Hematopoietic multipotent progenitor cell (in vitro differentiated cells): ENCODE measurements around the gene KLF4. TPM values are rescaled to one million over a fixed set of nuclear protein-coding genes. Genes with fewer than 3 reads are reported as not detected.

Experiments
- DNase-seq, 3 donors: peaks; one replicate each; pipeline ENCODE4 v3.0.0-alpha.2; 2011 to 2015; ENCODE audit warnings: low read depth in 2 of 3, low spot score in 2 of 3
- small RNA-seq: library from RNA; depleted of rRNA; stranded (forward); fragments of <200 nt; gene quantifications from one replicate; pipeline ENCODE3, GENCODE V24; 2012
- total RNA-seq: library from RNA; depleted of rRNA; stranded (reverse); fragments of >200 nt; gene quantifications from one replicate; pipeline ENCODE4 v1.2.3, GENCODE V29; 2012

Gene KLF4
- total RNA-seq, 1 donor = 26.7 TPM

DNA sequence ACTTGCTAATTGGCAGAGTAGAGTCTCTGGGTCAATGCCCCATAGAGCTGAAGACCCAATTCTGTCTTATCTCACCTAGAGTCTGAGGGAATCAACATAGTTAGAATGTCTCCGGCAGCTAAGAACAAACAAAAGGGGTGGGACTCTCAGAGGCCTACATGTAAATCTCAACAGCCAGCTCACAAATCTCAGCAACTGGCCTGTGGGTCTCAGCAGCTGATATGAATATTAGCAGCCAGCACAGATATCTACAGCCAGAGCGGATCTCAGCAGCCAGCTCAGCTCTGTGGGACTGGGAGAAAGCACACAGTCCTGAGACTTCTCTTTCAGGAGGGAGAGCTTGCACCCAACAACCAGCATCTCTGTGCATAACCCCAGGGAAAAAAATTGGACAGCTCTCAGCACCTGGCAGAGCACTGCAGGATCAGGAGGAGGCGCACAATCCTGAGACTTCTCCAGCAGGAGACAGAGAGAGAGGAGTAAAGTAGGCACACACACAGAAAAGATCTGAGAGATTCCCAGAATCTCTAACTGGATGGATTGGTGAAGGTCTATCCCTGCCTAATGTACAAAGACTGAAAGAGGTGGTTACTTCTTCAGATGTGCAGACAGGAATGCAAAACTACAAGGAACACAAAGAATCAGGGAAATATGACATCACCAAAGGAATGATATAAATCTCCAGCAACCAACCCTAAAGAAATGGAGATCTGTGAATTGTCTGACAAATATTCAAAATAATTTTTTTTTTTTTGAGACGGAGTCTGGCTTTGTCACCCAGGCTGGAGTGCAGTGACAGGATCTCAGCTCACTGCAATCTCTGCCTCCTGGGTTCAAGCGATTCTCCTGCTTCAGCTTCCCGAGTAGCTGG, 29.2 kb downstream of the KLF4 start:
- DNase-seq = no peak

DNA sequence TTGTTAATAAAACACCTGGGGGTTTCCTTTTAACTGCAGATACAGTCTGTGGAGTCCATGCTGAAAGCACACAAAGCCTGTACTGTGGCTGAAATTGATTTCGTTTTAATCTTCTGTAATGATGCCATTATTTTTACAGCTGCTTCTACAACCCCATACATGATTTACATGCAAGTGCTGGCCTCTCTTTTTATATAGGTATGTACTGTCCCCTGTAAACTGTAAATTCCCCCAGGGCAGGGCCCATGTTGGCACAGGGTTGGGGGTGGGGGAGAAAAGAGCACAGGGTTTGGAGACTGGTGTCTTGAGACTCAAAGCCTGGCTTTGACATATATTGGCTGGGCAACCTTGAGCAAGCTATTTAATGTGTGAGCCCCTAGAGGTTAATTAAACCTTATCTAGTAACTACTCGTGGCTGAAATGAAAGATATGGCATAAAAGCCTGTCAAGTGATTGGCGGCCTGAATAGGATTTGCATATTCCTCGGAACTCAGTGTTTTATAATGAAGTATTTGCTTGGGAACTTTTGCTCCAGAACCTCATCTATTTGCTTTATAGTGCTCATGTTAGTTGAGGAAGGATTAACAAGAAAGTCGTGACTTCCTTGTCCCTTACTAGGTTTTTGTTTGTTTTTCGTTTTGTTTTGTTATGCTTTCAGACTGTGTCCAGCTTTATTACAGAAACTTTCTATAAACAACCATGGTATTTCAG, 34.0 kb downstream of the KLF4 start:
- DNase-seq = no peak

DNA sequence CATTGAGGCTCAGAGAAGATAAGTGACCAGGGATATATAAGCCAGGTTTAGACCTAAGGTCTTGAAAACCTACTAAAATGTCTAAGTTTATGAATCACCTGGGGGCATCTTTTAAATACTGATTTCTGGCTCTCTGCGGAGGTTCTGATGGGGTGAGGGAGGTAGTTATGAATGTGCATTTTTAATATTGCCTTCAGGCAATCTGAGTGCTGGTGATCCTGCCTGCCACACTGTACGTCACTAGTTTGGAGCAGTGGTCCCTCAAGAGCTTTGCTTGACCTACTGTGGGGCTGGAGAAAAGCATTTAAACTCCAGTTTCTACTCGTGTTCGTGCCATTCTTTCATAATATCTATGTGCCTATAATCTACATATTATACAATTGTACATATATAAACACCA, 36.1 kb downstream of the KLF4 start:
- DNase-seq = no peak

DNA sequence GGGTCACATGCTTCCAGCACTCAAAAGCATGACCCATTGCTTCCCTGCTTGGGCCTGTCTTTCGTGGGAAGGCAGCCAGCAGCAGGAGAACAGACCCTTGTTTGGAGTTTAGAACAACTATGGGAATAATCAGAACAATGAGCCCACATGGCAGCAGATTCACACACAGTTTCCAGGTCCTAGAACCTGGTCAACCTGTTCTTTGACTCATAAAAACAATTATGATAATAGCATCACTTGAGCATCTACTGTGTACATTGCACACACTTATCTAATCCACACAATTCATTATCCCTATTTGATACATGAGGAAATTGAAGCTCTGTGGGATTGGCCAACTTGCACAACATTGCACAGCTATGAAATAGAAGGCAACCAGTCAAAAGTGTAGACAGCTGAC, 41.7 kb downstream of the KLF4 start:
- no peak for DNase-seq

DNA sequence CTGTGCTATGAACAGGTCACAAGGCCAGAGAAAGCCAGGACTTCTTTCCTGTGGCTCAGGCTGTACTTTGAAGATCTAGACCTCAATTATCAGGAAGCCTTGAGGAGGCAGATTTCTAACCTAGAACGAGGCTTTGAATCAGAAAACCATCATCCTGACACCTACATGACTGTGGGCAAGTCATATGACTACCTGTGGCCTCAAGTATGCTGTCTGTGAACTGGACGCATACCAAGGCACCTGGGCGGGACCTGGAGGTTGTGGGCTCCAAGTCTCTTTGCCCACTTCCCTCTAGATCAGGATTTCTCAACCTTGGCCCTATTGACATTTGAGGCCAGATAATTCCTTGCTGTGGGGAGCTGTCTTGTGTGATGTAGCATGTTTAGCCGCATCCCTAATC, 42.5 kb downstream of the KLF4 start:
- no peak for DNase-seq

DNA sequence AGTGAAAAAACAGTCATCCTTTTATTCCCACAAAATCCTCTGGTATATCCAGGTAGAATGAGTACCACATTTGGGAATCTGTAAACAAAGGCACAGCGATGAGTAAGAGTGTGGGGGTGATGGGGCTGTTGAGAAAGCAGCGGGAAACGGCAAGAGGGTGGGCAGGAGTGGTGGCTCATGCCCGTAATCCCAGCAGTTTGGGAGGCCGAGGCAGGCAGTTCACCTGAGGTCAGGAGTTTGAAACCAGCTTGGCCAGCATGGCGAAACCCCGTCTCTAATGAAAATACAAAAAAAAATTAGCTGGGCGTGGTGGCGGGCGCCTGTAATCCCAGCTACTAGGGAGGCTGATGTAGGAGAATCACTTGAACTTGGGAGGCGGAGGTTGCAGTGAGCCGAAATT, 43.1 kb downstream of the KLF4 start:
- DNase-seq = no peak

DNA sequence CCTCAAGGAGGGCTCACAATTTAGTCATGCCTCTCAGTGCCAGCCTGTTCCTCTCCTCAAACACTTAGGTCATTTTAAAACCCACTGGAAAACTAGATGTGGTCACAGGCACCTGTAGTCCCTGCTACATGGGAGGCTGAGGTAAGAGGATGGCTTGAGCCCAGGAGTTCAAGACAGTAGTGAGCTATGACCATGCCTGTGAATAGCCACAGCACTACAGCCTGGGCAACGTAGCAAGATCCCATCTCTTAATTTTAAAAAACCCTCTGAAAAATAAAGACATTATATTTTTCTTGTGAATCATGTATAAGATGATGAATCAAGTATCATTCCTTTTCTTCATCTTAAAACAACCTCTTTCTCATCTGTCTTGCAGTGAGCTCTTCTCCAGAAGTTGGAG, 45.8 kb downstream of the KLF4 start:
- no peak for DNase-seq

DNA sequence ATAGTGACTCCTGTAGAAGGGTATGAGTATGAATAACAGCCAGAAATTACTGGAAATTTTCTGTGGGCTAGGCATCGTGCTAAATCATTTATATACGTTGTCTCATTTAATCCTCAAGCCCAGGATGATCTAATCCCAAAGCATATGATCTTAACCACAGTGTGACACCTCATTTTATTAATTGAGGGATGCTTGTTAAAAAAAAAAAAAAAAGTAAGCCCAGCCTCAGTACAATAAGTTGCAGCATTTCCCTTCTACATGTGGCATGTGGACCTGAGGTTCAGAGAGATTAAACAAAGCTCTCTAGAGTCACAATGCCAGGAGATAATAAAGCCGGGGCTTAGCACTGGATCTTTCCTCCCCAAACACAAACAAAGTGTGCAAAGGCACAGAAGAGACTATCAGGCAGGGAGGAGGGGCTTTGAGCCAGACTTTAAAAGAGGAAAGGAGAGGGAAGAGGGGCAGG, 49.5 kb downstream of the KLF4 start:
- no peak for DNase-seq

DNA sequence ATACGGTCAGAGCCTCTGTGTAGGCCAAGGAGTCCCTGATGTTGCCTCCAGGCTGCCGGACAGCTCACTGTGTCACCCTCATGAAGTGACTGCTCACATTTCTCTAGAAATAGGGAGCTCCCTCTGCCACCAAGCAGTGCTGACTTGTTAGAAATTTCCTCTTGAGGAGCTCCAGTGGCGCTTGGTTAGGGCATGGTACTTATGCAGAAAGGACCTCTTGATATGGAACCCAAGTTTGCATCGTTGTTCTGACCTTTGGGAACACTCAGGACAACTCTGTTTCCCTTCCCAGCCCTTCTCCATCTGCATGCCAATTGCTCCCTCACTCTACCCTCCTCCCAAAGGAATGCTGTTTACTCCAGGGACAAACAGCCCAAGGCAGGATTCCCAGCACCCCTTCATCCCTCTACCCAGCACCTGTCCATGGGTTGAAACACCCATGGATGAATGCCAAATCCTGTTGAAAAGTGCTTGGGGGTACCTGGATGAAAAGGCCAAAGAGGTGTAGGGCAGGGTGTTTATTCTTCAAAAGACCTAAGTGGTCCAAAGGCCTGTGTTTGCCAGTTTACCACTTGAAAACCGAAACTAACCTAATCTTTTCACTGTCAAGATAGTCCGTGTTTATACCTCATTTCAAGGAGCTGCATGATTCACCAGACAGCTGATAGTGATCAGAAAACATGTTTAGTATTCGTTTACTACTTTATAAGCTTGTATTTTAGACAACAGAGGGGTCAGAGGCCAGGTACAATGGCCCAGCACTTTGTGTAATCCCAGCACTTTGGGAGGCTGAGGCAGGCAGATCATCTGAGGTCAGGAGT, 51.1 kb downstream of the KLF4 start:
- DNase-seq = no peak

DNA sequence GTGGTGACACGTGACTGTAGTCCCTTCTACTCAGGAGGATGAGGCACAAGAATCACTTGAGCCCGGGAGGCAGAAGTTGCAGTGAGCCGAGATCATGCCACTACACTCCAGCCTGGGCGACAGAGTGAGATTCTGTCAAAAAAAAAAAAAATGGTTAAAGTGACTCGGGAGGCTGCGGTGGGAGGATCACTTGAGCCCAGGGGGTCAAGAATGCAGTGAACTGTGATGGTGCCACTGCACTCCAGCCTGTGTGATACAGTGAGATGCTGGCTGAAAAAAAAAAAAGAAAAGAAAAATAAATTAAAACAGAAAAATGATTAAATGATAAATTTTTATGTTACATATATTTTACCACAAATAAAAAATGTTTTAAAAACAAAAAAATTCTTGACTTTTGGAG, 51.9 kb downstream of the KLF4 start:
- DNase-seq = no peak

DNA sequence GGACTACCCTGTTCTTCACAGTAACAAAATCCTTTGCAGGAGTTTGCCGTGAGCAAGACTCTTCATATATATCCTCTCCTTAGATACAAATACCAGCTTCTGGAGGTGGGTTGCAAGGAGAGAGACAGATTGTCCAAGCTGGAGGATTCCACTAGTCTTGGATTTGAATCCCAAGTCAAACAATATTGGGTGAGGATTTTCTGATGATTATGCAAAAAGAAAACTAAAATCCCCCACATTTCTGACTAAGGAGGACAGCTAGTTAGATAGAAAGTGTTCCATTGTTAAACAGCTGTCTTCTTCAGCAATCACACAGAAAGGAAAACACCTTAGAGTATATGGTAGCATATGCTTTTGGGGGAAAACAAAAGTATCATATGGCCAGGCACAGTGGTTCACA, 54.2 kb downstream of the KLF4 start:
- no peak for DNase-seq

Small RNAs within 50 kb of the gene (small RNA-seq; reads per million reads assigned to genes)
- gene HMGN2P32 (not detected), gene RNU6-492P (not detected)

Other genes starting within 250 kb of the KLF4 start
- gene RAD23B, start 206.5 kb downstream of the KLF4 start, total RNA-seq = 43.6 TPM